ENCODE measurements around the gene PAK4. TPM values are rescaled to one million over a fixed set of nuclear protein-coding genes. Genes with fewer than 3 reads are reported as not detected.
A peak's percentile ranks its signal among the peaks of the same experiment; 100 is the strongest.
"Not testable (repeated sequence)": the region's sequence is repeated elsewhere in the genome, so short reads cannot be mapped to it uniquely, and the experiment has no call there.

Gene PAK4
- total RNA-seq, 1 donor, result 9.0 TPM

DNA sequence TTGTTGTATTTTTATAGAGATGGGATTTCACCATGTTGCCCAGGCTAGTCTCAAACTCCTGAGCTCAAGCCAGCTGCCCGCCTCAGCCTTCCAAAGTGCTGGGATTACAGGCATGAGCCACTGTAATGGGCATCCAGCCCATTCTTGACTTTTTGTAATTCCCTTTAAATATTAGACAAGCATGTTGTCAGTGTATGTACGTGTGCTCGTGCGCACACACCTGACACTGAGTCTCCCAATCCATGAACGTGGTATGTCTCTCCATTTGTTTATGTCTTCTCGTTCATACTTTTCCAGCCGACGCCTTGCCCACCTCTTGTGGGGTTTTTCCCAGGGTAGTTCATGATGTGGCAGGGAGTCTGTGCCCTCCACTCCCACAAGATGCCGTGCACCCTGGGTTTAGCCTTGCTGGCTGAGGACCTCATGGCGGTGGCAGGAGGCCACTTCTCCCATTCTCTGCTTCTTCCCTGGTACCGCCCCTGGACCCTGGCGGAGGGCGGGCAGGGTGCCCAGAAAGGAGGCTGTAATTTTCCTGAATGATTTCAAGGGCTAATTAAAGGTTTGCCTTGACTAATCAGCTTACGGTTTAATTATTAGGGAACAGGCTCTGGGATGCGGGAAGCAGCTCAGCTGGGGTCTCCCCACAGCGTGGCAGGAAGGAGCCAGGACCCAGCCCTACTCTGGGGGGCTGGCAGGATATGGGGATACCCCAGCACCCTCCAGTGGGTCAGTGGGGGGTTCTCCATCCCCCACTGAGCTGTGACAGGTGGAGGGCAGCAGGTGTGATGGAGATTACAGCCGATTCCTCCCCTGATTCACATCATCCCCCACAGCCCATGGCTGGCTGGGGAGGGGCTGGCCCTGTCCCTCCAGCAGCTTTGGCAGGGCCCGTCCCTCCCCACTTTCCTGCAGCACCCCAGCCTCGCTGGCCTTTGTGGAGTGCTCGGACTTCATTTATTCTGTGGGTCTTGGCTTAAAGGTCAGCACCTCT is 12.9 kb downstream of the PAK4 start:
- TF ChIP-seq, protein P1, sequence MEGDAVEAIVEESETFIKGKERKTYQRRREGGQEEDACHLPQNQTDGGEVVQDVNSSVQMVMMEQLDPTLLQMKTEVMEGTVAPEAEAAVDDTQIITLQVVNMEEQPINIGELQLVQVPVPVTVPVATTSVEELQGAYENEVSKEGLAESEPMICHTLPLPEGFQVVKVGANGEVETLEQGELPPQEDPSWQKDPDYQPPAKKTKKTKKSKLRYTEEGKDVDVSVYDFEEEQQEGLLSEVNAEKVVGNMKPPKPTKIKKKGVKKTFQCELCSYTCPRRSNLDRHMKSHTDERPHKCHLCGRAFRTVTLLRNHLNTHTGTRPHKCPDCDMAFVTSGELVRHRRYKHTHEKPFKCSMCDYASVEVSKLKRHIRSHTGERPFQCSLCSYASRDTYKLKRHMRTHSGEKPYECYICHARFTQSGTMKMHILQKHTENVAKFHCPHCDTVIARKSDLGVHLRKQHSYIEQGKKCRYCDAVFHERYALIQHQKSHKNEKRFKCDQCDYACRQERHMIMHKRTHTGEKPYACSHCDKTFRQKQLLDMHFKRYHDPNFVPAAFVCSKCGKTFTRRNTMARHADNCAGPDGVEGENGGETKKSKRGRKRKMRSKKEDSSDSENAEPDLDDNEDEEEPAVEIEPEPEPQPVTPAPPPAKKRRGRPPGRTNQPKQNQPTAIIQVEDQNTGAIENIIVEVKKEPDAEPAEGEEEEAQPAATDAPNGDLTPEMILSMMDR (IDR thresholded peaks at IDR 0.05; ENCODE audit: insufficient read depth, low read length), result no peak
- no peak overlapping the region for H3K4me3 ChIP-seq (ENCODE audit: low read depth, low read length)
- DNase-seq (ENCODE audit: low read depth), result peak; percentile 35

DNA sequence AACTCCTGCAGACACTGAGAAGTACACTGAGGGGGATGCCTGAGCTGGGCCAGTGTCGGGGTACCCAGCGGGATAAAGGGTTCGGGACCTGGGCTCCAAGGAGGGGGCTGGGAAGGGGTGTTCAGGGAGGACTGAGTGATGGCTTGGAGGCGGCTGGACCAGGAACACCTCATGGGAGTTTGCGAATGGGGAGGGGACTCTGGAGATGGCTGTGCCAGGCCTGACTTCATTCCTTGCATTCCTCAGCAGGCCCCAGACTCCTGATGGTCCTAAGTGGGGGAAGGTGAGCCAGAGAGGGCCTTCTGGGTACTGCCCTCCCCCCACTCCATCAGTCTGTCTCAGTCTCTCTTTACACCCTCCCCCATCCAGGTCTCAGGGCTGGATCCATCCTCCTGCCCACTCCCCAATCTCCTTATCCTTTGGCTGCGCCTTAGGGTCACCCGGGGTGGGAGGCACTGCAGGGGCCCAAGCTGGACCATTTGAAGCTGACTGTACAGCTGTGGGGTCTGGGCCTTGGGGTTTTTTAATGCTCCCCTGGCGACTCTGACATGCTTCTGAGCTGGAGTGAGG is 13.8 kb downstream of the PAK4 start:
- no peak for DNase-seq (ENCODE audit: low read depth)
- H3K4me3 ChIP-seq (ENCODE audit: low read depth, low read length), result no peak overlapping the region
- TF ChIP-seq, protein P1 (IDR thresholded peaks at IDR 0.05; ENCODE audit: insufficient read depth, low read length), result no peak

DNA sequence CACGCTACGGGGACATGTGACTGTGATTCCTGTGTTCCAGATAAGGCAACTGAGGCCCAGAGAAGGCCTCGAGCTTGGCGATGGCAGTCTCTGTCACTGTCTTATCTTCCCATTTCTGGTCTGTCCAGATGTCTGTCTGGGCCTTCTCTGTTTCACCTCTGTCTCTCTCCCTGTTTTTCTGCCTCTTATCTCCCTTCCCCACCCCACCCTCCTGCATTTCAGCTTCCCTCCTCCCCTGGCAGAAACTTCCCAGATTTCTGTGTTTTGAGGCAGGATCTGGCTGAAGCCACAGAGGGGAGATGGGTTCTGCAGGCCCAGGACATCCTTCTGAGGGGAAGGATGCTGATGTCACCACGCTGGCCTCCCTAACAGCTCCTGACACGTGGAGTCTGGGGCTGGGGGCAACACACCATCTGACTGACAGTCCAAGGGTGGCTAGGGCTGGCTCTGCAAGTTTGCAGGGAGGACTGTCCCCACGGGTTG is 14.4 kb downstream of the PAK4 start:
- no peak for DNase-seq (ENCODE audit: low read depth)
- no peak overlapping the region for H3K4me3 ChIP-seq (ENCODE audit: low read depth, low read length)
- TF ChIP-seq, protein P1 (IDR thresholded peaks at IDR 0.05; ENCODE audit: insufficient read depth, low read length), result no peak

DNA sequence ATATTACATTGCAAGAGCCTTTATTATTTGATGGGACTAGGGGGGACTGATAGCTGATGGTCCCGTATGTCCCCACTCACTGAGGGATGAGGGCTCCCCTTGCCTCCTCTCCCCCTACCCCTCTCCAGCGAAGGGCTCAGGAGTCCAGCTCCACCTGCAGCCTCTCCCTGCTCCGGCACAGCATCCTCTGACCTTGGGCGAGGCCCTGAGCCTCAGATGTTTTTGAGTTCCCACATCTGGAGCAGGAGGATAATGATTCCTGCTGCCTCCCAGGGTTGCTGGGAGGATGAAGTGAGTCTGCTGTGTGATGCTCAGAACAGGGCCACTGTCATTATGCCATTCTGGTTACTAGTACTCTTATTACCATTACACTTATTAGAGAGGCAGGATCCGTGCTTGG is 15.0 kb downstream of the PAK4 start:
- no peak for DNase-seq (ENCODE audit: low read depth)
- no peak overlapping the region for H3K4me3 ChIP-seq (ENCODE audit: low read depth, low read length)
- TF ChIP-seq, protein P1 (IDR thresholded peaks at IDR 0.05; ENCODE audit: insufficient read depth, low read length), result no peak

DNA sequence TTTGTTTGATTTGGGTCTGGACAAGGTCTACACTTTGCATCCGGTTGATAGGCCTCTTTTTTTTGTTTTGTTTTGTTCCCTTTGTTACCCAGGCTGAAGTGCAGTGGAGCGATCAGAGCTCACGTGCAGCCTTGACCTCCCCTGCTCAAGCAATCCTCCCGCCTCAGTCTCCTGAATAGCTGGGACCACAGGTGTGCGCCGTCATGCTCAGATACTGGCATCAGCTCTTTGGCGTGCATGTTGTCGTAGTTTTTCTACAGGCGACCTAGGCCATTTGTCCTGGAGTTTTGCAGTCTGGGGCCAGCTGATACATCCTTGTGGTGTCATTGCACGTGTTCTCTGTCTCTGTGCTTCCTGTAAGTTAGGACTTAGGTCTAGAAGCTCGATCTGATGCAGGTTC is 16.3 kb downstream of the PAK4 start:
- H3K4me3 ChIP-seq (ENCODE audit: low read depth, low read length), result no peak overlapping the region
- no peak for DNase-seq (ENCODE audit: low read depth)
- TF ChIP-seq, protein P1 (IDR thresholded peaks at IDR 0.05; ENCODE audit: insufficient read depth, low read length), result no peak

DNA sequence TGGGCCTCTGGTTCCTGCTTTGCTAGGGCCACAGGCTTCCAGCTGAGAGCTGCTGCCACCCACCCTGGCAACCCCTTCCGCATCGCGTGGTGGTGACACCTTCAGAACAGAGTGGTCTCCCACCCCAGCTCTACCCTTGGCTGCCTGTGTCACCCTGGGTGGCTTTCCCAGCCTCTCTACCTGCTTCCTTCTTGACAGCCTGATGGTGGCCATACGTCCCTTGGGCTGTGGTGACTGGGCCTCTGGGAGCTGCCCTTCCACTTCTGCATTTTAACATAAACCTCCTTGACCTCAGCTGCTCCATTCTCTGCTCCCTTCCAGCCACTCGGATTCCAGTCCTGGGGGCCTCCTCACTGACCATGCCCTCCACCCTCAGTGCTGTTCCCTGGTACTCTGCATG is 17.0 kb downstream of the PAK4 start:
- no peak for DNase-seq (ENCODE audit: low read depth)
- no peak overlapping the region for H3K4me3 ChIP-seq (ENCODE audit: low read depth, low read length)
- TF ChIP-seq, protein P1 (IDR thresholded peaks at IDR 0.05; ENCODE audit: insufficient read depth, low read length), result no peak

DNA sequence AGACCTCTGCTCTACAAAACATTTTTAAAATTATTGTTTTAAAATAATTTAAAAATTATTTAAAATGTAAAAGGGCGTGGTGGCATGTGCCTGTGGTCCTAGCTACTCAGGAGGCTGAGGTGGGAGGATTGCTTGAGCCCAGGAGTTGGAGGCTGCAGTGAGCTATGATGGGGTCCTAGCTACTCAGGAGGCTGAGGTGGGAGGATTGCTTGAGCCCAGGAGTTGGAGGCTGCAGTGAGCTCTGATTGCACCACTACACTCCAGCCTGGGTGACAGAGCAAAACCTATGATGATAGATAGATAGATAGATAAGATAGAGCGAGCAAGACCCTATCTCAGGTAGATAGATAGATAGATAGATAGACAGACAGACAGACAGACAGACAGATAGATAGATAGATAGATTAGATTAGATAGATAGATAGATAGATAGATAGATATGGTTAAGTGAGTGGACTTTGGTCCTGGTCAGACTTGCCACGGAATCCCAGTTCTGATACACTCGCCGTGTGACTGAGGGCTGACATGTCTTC is 18.2 kb downstream of the PAK4 start:
- DNase-seq (ENCODE audit: low read depth); H3K4me3 ChIP-seq (ENCODE audit: low read depth, low read length): not testable (repeated sequence)

Measured in fibroblast of the aortic adventitia (primary cell).